Spleen (tissue), 7 donors: ENCODE data around the gene PTPRA.

Experiments
- POLR2A ChIP-seq, 3 donors: fragments of 450-650 bp; IDR thresholded peaks; one replicate each; pipeline ENCODE4 v1.5.1; 2017; ENCODE audit warnings: antibody characterized with exemption in 3 of 3, mild to moderate bottlenecking in 1 of 3
- POLR2AphosphoS5 ChIP-seq, 3 donors: sonication (generic); formaldehyde crosslinking; IDR thresholded peaks; one replicate each; pipeline ENCODE4 v1.5.1; 2017; ENCODE audit warnings: antibody characterized with exemption in 3 of 3
- TF ChIP-seq, protein P1 (sequence below), 11 experiments: fragments of 200-600 bp in 7 of 11; fragments of 450-650 bp in 4 of 11; sonication (generic) in 4 of 11; IDR thresholded peaks in 8 of 11; conservative IDR thresholded peaks in 3 of 11; 1 replicate in 7 of 11; 2 replicates in 4 of 11; pipeline versions ENCODE4 v1.4.0 to v1.8.0; 2016 to 2021; ENCODE audit warnings: antibody characterized with exemption in 11 of 11, inconsistent platforms in 4 of 11, mild to moderate bottlenecking in 1 of 11
- donor health status: DM: no; HTN: no; CAD: no; lungs with moderate emphysema.
- donor health status: DM: no; HTN: no; CAD: no.
- donor health status: DM: no; HTN: no; CAD: no.

DNA sequence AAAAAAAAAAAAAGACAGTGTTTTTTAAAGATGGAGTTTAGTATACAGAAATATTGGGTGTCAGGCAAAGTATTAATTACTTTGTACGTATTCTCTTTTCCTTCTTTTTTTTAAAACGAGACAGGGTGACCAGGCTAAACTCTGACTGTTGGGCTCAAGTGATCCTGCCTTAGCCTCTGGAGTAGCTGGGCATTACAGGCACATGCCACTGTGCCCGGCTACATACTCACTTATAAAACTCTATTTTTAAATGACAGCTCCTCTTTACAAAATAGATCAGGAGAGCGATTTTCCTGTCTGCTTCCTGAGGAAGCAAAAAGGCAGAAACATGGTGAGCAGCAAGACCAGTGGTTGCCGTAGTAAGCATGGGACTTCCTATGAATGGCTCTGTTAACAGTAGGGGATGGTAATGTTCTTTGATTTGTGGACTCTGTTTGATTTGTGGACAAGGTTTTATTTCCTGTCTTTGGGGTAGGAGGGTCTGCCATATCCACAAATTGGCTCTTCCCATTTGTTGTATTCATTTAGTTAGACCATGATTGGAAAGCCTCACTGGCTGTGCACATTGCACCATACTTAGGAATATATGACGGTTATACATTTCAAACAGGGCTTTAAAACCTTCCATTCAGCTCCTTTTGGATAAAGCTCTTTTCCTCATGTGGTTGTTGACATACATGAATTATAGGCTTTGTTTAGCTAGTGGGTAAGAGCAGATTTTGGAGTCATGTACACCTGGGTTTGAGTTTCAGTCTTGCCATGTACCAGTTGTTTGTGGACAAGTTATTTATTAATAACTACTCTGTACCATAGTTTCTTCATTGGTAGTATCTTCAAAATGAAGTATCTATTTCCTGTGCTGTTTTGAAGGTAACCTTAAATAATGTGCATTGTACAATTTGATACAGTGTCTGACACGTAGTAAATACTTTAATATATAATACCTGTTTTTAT lies 45.1 kb downstream of the PTPRA start:
- TF ChIP-seq, protein P1, sequence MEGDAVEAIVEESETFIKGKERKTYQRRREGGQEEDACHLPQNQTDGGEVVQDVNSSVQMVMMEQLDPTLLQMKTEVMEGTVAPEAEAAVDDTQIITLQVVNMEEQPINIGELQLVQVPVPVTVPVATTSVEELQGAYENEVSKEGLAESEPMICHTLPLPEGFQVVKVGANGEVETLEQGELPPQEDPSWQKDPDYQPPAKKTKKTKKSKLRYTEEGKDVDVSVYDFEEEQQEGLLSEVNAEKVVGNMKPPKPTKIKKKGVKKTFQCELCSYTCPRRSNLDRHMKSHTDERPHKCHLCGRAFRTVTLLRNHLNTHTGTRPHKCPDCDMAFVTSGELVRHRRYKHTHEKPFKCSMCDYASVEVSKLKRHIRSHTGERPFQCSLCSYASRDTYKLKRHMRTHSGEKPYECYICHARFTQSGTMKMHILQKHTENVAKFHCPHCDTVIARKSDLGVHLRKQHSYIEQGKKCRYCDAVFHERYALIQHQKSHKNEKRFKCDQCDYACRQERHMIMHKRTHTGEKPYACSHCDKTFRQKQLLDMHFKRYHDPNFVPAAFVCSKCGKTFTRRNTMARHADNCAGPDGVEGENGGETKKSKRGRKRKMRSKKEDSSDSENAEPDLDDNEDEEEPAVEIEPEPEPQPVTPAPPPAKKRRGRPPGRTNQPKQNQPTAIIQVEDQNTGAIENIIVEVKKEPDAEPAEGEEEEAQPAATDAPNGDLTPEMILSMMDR (IDR thresholded peaks at IDR 0.05 in 8 of 11, conservative IDR thresholded peaks at IDR 0.05 in 3 of 11) = no peak
- no peak for TF ChIP-seq POLR2A (IDR thresholded peaks at IDR 0.05)
- TF ChIP-seq POLR2AphosphoS5 (IDR thresholded peaks at IDR 0.05) = no peak
